Adrenal gland (tissue), 12 donors: Measurements from ENCODE around the gene DDX56. TPM values are rescaled to one million over a fixed set of nuclear protein-coding genes. Genes with fewer than 3 reads are reported as not detected.

Experiments
- DNase-seq, 7 donors: peaks; one replicate each; pipeline ENCODE4 v3.0.0-alpha.2; 2019 to 2020
- H3K27ac ChIP-seq, 5 donors: fragments of 200-600 bp; sonication (generic) in 4 of 5; 1 replicate in 3 of 5; 2 replicates in 2 of 5; pipeline versions ENCODE4 v1.5.1 to v1.8.0; 2016 to 2020; ENCODE audit warnings: mild to moderate bottlenecking in 1 of 5
- H3K27me3 ChIP-seq: fragments of 200-600 bp; 2 replicates; pipeline ENCODE4 v1.8.0; 2021
- H3K36me3 ChIP-seq, 2 donors: fragments of 200-600 bp; replicated peaks in 1 of 2; 1 replicate in 1 of 2; 2 replicates in 1 of 2; pipeline versions ENCODE4 v1.5.1 to v1.8.0; 2018 to 2022
- H3K4me1 ChIP-seq, 2 donors: fragments of 200-600 bp; replicated peaks in 1 of 2; 1 replicate in 1 of 2; 2 replicates in 1 of 2; pipeline versions ENCODE4 v1.5.1 to v1.8.0; 2018 to 2021
- H3K4me3 ChIP-seq, 4 donors: fragments of 200-600 bp; sonication (generic) in 3 of 4; one replicate each; pipeline ENCODE4 v1.5.1; 2016 to 2018
- H3K9me3 ChIP-seq, 3 donors: fragments of 200-600 bp; sonication (generic) in 1 of 3; replicated peaks in 1 of 3; 1 replicate in 2 of 3; 2 replicates in 1 of 3; pipeline versions ENCODE4 v1.5.1 to v1.8.0; 2016 to 2021
- CTCF ChIP-seq, 6 experiments: fragments of 450-650 bp in 4 of 6; fragments of 200-600 bp in 2 of 6; sonication (generic) in 1 of 6; IDR thresholded peaks; 1 replicate in 5 of 6; 2 replicates in 1 of 6; pipeline versions ENCODE4 v1.5.1 to v1.8.0; 2016 to 2021; ENCODE audit warnings: antibody characterized with exemption in 6 of 6, mild to moderate bottlenecking in 2 of 6, moderate library complexity in 1 of 6
- POLR2A ChIP-seq, 2 donors: fragments of 450-650 bp; IDR thresholded peaks; one replicate each; pipeline ENCODE4 v1.6.1; 2017; ENCODE audit warnings: antibody characterized with exemption in 2 of 2, mild to moderate bottlenecking in 2 of 2, moderate library complexity in 1 of 2
- WGBS, 4 donors: extraction: QIAGEN DNeasy Blood & Tissue Kit in 2 of 4; methylation state at CpG; one replicate each; pipeline versions ENCODE4 v1.1.5 to v1.1.7; 2013 to 2017; 5-methylcytosine and 5-hydroxymethylcytosine counted together
- intact Hi-C, 2 donors: fragments of 100-400 bp; cut with DNase I; formaldehyde crosslinking; loops; one replicate each; pipeline versions ENCODE4 v1.14.1 to v1.15.0; 2022 to 2023
- polyA plus RNA-seq, 3 donors: library from polyadenylated mRNA; stranded (reverse); fragments of 200-250 nt in 2 of 3; fragments of 350-450 nt in 1 of 3; fragmentation: Illumina TruSeq in 1 of 3; extraction: RNeasy Lipid Tissue Mini Kit (QIAGEN cat#74804) in 1 of 3; gene quantifications; one replicate each; pipeline ENCODE4 v1.2.3, GENCODE V29; 2013 to 2014
- total RNA-seq, 9 donors: library from RNA; depleted of rRNA in 4 of 9; stranded (reverse); fragments of >200 nt in 4 of 9; fragments of 120-200 nt in 1 of 9; fragmentation: NEBNext Ultra II Directional in 1 of 9; extraction: Animal tissue kit (Norgen Biotek cat#: 25700) in 1 of 9; gene quantifications; one replicate each; pipeline versions ENCODE4 v1.1.0 to v1.2.4, GENCODE V29; 2013 to 2023
- donor health status: healthy with polysubstance abuse.
- donor health status: Bipolar disorder and iron deficiency.
- donor health status: DM: yes; HTN: yes; CAD: no.
- donor health status: DM: no; HTN: no; CAD: no.
- donor health status: DM: no; HTN: no; CAD: no.
- donor health status: DM: yes; HTN: yes; CAD: no.

DDX56 gene
- total and polyA plus RNA-seq, 12 donors: 35.9 to 543 (median 72.8) TPM

- H3K27ac ChIP-seq: peak within 1 kb of the TSS; percentile 93 to 99 (median 98)
- peaks cover 7 to 18% of the 10 kb centered on the region in 2 donors for H3K4me1 ChIP-seq
- no peaks in the 10 kb centered on the region for H3K36me3 ChIP-seq
- DNase-seq: peak; percentile 99 to 100 (median 99)
- WGBS, 4 donors: 0% methylated on average over 16 to 93 of the region's 93 CpGs
- TF ChIP-seq POLR2A (IDR thresholded peaks at IDR 0.05) (peak; percentile 85 to 94), CTCF (IDR thresholded peaks at IDR 0.05) (peak in 1 of 6 experiments; percentile 16)
- no peaks in the 10 kb centered on the region for H3K9me3 ChIP-seq
- no peaks in the 10 kb centered on the region for H3K27me3 ChIP-seq
- H3K4me3 ChIP-seq: peak within 1 kb of the TSS; percentile 13 to 93 (median 86)
- intact Hi-C loops: no loop called here
Observed at GRCh38 chr7:44606341-44607140, 32.8 kb upstream of the DDX56 start, which contains the start of gene OGDH. TSS of gene OGDH (plus strand) at chr7:44606627. CDS start at chr7:44624344, 17,717 bp downstream.

- no peak overlapping the region for H3K27ac ChIP-seq
Observed at GRCh38 chr7:44604941-44605340, 31.2 kb upstream of the DDX56 start.

GRCh38 chr7:44603193-44603592 lies 29.5 kb upstream of the DDX56 start:
- H3K9me3 ChIP-seq: no peaks in the 10 kb centered on the region
- no peaks in the 10 kb centered on the region for H3K27me3 ChIP-seq
- no peak overlapping the region for H3K4me3 ChIP-seq
- intact Hi-C loops: no loop called here
- H3K4me1 ChIP-seq: peaks cover 7 to 14% of the 10 kb centered on the region in 2 donors
- DNase-seq: no peak
- H3K27ac ChIP-seq: no peak overlapping the region
- WGBS, 4 donors: 74 to 84% (median 76%) methylated on average over 6 of the region's 6 CpGs
- H3K36me3 ChIP-seq: no peaks in the 10 kb centered on the region
- TF ChIP-seq CTCF (IDR thresholded peaks at IDR 0.05) (no peak), POLR2A (IDR thresholded peaks at IDR 0.05) (no peak)

More at GRCh38 chr7:44604941-44605340, 31.2 kb upstream of the DDX56 start:
- 77 to 92% (median 83%) methylated on average over 2 of the region's 2 CpGs for WGBS, 4 donors
- H3K4me1 ChIP-seq: peaks cover 7 to 18% of the 10 kb centered on the region in 2 donors
- no peaks in the 10 kb centered on the region for H3K9me3 ChIP-seq
- DNase-seq: no peak
- intact Hi-C loops: no loop called here
- TF ChIP-seq CTCF (IDR thresholded peaks at IDR 0.05): no peak
- no peak for TF ChIP-seq POLR2A (IDR thresholded peaks at IDR 0.05)
- no peaks in the 10 kb centered on the region for H3K36me3 ChIP-seq
- no peaks in the 10 kb centered on the region for H3K27me3 ChIP-seq
- no peak overlapping the region for H3K4me3 ChIP-seq

- intact Hi-C loops: no loop called here
Observed at GRCh38 chr7:44602576-44602910, 28.8 kb upstream of the DDX56 start.

More at GRCh38 chr7:44602576-44602910, 28.8 kb upstream of the DDX56 start:
- Histone ChIP-seq H3K4me3 (no peak overlapping the region), H3K36me3 (no peaks in the 10 kb centered on the region), H3K4me1 (peaks cover 5 to 10% of the 10 kb centered on the region in 2 donors), H3K27me3 (no peaks in the 10 kb centered on the region), H3K9me3 (no peaks in the 10 kb centered on the region), H3K27ac (no peak overlapping the region)
- WGBS, 4 donors: 55 to 77% (median 68%) methylated on average over 1 of the region's 1 CpG
- no peak for DNase-seq
- TF ChIP-seq CTCF (IDR thresholded peaks at IDR 0.05) (no peak), POLR2A (IDR thresholded peaks at IDR 0.05) (no peak)
